HepG2 (cell line): ENCODE results near the gene MTO1. TPM values are rescaled to one million over a fixed set of nuclear protein-coding genes. Genes with fewer than 3 reads are reported as not detected.

Source experiments
- ATF7-NPFF ChIP-seq: sonication (generic); formaldehyde crosslinking; IDR thresholded peaks from 2 replicates; pipeline ENCODE4 v1.8.1; 2023; ENCODE audit warnings: mild to moderate bottlenecking, low read depth, missing genetic modification reagents, moderate library complexity
- CENPT ChIP-seq: sonication (generic); formaldehyde crosslinking; IDR thresholded peaks from 2 replicates; pipeline ENCODE4 v1.8.0; 2022; ENCODE audit warnings: low read depth, mild to moderate bottlenecking, moderate library complexity, missing genetic modification reagents
- GTF3A ChIP-seq: sonication (generic); formaldehyde crosslinking; conservative IDR thresholded peaks from 2 replicates; pipeline ENCODE4 v1.4.0; 2020; ENCODE audit warnings: mild to moderate bottlenecking, missing genetic modification reagents
- HNRNPLL ChIP-seq: fragments of 200-400 bp; formaldehyde crosslinking; IDR thresholded peaks from 2 replicates; pipeline ENCODE4 v1.6.1; 2017; ENCODE audit warnings: mild to moderate bottlenecking, low read depth, low read length; ENCODE audit not compliant: poor library complexity, severe bottlenecking
- ISL2 ChIP-seq: sonication (generic); formaldehyde crosslinking; IDR thresholded peaks from 2 replicates; pipeline ENCODE4 v1.5.0; 2020; ENCODE audit warnings: missing genetic modification reagents
- KAT2B ChIP-seq: fragments of 150-350 bp; IDR thresholded peaks from 2 replicates; pipeline ENCODE4 v1.6.1; 2014; ENCODE audit warnings: low read depth, low read length, borderline replicate concordance
- KDM4B ChIP-seq: sonication (generic); formaldehyde crosslinking; IDR thresholded peaks from 2 replicates; pipeline ENCODE4 v1.4.0; 2020; ENCODE audit warnings: missing genetic modification reagents
- NFE2L1 ChIP-seq: sonication (generic); formaldehyde crosslinking; IDR thresholded peaks from 2 replicates; pipeline ENCODE4 v1.4.0; 2020; ENCODE audit warnings: missing genetic modification reagents, mild to moderate bottlenecking, borderline replicate concordance
- NR2F2 ChIP-seq: IDR thresholded peaks from 2 replicates; pipeline ENCODE4 v1.6.1; 2012; ENCODE audit warnings: low read depth, inconsistent platforms, borderline replicate concordance
- PAF1 ChIP-seq: IDR thresholded peaks from 2 replicates; pipeline ENCODE4 v1.6.1; 2016; ENCODE audit warnings: missing genetic modification reagents, missing compliant biosample characterization
- PHF21A ChIP-seq: sonication (generic); formaldehyde crosslinking; IDR thresholded peaks from 2 replicates; pipeline ENCODE4 v1.5.0; 2020; ENCODE audit warnings: mild to moderate bottlenecking, missing genetic modification reagents
- PHF8 ChIP-seq: sonication (generic); formaldehyde crosslinking; IDR thresholded peaks from 2 replicates; pipeline ENCODE4 v1.5.0; 2020; ENCODE audit warnings: missing genetic modification reagents
- PRMT3 ChIP-seq: sonication (generic); formaldehyde crosslinking; IDR thresholded peaks from 2 replicates; pipeline ENCODE4 v1.8.1; 2022; ENCODE audit warnings: low read depth, mild to moderate bottlenecking, moderate library complexity, missing genetic modification reagents, borderline replicate concordance
- RCOR2 ChIP-seq: IDR thresholded peaks from 2 replicates; pipeline ENCODE4 v1.6.1; 2016; ENCODE audit warnings: missing biosample characterization, missing genetic modification reagents
- SRY ChIP-seq: sonication (generic); formaldehyde crosslinking; IDR thresholded peaks from 2 replicates; pipeline ENCODE4 v1.8.0; 2022; ENCODE audit warnings: mild to moderate bottlenecking, missing genetic modification reagents
- TERF1 ChIP-seq: sonication (generic); formaldehyde crosslinking; IDR thresholded peaks from 2 replicates; pipeline ENCODE4 v1.8.0; 2022; ENCODE audit warnings: mild to moderate bottlenecking, missing genetic modification reagents, moderate library complexity
- TMF1 ChIP-seq: sonication (generic); formaldehyde crosslinking; IDR thresholded peaks from 2 replicates; pipeline ENCODE4 v1.8.1; 2022; ENCODE audit warnings: low read depth, missing genetic modification reagents
- ZMYM4 ChIP-seq: sonication (generic); formaldehyde crosslinking; IDR thresholded peaks from 2 replicates; pipeline ENCODE4 v1.8.1; 2023; ENCODE audit warnings: mild to moderate bottlenecking, missing genetic modification reagents
- ZNF160 ChIP-seq: sonication (generic); formaldehyde crosslinking; IDR thresholded peaks from 2 replicates; pipeline ENCODE4 v1.8.0; 2022; ENCODE audit warnings: mild to moderate bottlenecking, inconsistent platforms, missing genetic modification reagents
- ZNF230 ChIP-seq: sonication (generic); formaldehyde crosslinking; IDR thresholded peaks from 2 replicates; pipeline ENCODE4 v1.4.0; 2020; ENCODE audit warnings: mild to moderate bottlenecking, missing genetic modification reagents
- ZNF274 ChIP-seq: sonication (generic); formaldehyde crosslinking; IDR thresholded peaks from 2 replicates; pipeline ENCODE4 v1.5.1; 2020; ENCODE audit warnings: mild to moderate bottlenecking, missing genetic modification reagents
- ZNF34 ChIP-seq: sonication (generic); formaldehyde crosslinking; IDR thresholded peaks from 2 replicates; pipeline ENCODE4 v1.4.0; 2020; ENCODE audit warnings: mild to moderate bottlenecking, missing genetic modification reagents, borderline replicate concordance
- ZNF558 ChIP-seq: sonication (generic); formaldehyde crosslinking; IDR thresholded peaks from 2 replicates; pipeline ENCODE4 v1.9.0; 2022; ENCODE audit warnings: mild to moderate bottlenecking, missing genetic modification reagents, borderline replicate concordance
- ZNF615 ChIP-seq: sonication (generic); formaldehyde crosslinking; IDR thresholded peaks from 2 replicates; pipeline ENCODE4 v1.5.0; 2020; ENCODE audit warnings: mild to moderate bottlenecking, missing genetic modification reagents, borderline replicate concordance
- ZNF776 ChIP-seq: sonication (generic); formaldehyde crosslinking; IDR thresholded peaks from 2 replicates; pipeline ENCODE4 v1.4.0; 2020; ENCODE audit warnings: mild to moderate bottlenecking, missing genetic modification reagents
- ZNF83 ChIP-seq: sonication (generic); formaldehyde crosslinking; IDR thresholded peaks from 2 replicates; pipeline ENCODE4 v1.4.0; 2020; ENCODE audit warnings: missing genetic modification reagents, mild to moderate bottlenecking, borderline replicate concordance
- ZSCAN21 ChIP-seq: sonication (generic); formaldehyde crosslinking; IDR thresholded peaks from 2 replicates; pipeline ENCODE4 v1.8.0; 2022; ENCODE audit warnings: mild to moderate bottlenecking, missing genetic modification reagents, moderate library complexity, borderline replicate concordance
- ZSCAN5A ChIP-seq: sonication (generic); formaldehyde crosslinking; IDR thresholded peaks from 2 replicates; pipeline ENCODE4 v1.8.0; 2022; ENCODE audit warnings: mild to moderate bottlenecking, missing genetic modification reagents, borderline replicate concordance
- polyA plus RNA-seq, 8 experiments: library from polyadenylated mRNA; depleted of rRNA in 3 of 8; stranded (reverse) in 7 of 8; unstranded in 1 of 8; fragments of >200 nt; fragmentation: Illumina TruSeq in 4 of 8; extraction: Trizol in 4 of 8; gene quantifications; 2 replicates each; pipeline versions ENCODE4 v1.2.1 to v1.2.3, GENCODE V29; 2011 to 2016; ENCODE audit warnings: low read depth in 4 of 8, missing spikeins in 1 of 8, mixed read lengths in 1 of 8; ENCODE audit not compliant: insufficient read depth in 1 of 8
- total RNA-seq, 5 experiments: library from RNA; depleted of rRNA; stranded (reverse); fragments of >200 nt; fragmentation: Illumina TruSeq; extraction: Trizol; gene quantifications; 2 replicates each; pipeline ENCODE4 v1.2.3, GENCODE V29; 2016; ENCODE audit warnings: low read depth in 1 of 5

Gene MTO1
- total and polyA plus RNA-seq, 2 of the 13 experiments (the other 11 are each of a cell fraction or from before 2014, with no cell fraction given): 21.1 to 45.3 TPM

- TF ChIP-seq ZMYM4 (CRISPR knock-in tag) (peak; percentile 85), ZNF615 (CRISPR knock-in tag) (peak; percentile 69; the same call in 1 of the 2 replicates), TERF1 (CRISPR knock-in tag) (no peak), KDM4B (CRISPR knock-in tag) (peak; percentile 75; the same call in 1 of the 2 replicates), ZNF160 (CRISPR knock-in tag) (no peak; the same call in none of the 2 replicates), NR2F2 (0 out of 2 replicates have a peak, but pooled peaks have one; percentile 31), ZNF274 (CRISPR knock-in tag) (no peak; the same call in 1 of the 2 replicates), GTF3A (peak; percentile 33; the same call in 1 of the 2 replicates), ZNF83 (CRISPR knock-in tag) (no peak; the same call in 1 of the 2 replicates), PHF8 (peak; percentile 85), PHF21A (CRISPR knock-in tag) (peak; percentile 49; the same call in 1 of the 2 replicates), RCOR2 (CRISPR knock-in tag) (peak; percentile 46; the same call in 1 of the 2 replicates), ZSCAN21 (CRISPR knock-in tag) (peak; percentile 69), ISL2 (CRISPR knock-in tag) (peak; percentile 67), KAT2B (no peak), NFE2L1 (CRISPR knock-in tag) (0 out of 2 replicates have a peak, but pooled peaks have one; percentile 44), ZNF558 (CRISPR knock-in tag) (peak; percentile 80; the same call in 1 of the 2 replicates), ATF7-NPFF (CRISPR knock-in tag) (peak; percentile 16; the same call in 1 of the 2 replicates), PRMT3 (peak; percentile 84; the same call in 1 of the 2 replicates), TMF1 (CRISPR knock-in tag) (0 out of 2 replicates have a peak, but pooled peaks have one; percentile 31), CENPT (CRISPR knock-in tag) (0 out of 2 replicates have a peak, but pooled peaks have one; percentile 29), ZSCAN5A (peak; percentile 86), HNRNPLL (peak; percentile 62), SRY (CRISPR knock-in tag) (peak; percentile 92), ZNF776 (peak; percentile 71; the same call in 1 of the 2 replicates), PAF1 (peak; percentile 78; the same call in 1 of the 2 replicates), ZNF230 (CRISPR knock-in tag) (0 out of 2 replicates have a peak, but pooled peaks have one; percentile 48), ZNF34 (no peak)
Observed at GRCh38 chr6:73520688-73521350, 59.3 kb downstream of the MTO1 start, which contains the start of gene EEF1A1 (continued).
